Measurements from ENCODE around the gene RNF213.

Gene RNF213

GRCh38 chr17:80354336-80354735 lies 93.7 kb downstream of the RNF213 start:
- no peak for DNase-seq

DNA sequence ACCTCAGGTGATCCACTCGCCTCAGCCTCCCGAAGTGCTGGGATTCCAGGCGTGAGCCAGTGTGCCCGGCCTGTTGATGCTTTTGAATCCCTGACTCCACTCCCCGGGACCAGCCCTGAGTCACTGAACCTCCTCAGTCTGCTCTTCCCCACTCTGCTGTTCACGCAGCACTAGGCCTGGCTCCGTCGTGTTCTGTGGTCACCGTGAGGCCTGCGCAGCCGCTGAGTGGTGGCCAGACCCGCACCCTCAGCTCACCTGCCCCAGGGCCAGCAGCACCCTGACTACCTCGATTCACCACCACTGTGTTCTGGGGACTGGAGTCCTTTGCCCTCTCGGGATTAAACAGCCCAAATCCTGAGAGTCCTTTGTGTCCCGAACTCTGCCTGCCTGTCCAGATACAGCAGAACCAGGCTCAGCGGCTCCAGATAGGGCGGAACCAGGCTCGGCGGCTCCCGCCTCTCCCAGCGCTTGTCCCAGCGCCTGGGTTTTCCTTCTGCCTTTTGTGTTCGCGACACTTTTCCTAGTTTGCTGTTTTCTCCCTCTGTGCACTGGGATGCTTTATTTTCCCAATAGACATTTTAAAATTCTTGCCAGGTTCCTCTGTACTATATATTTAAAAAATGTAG lies 95.7 kb downstream of the RNF213 start:
- no peak for DNase-seq

- DNase-seq, result no peak
These were observed 97.5 kb downstream of the RNF213 start for GRCh38 chr17:80358131-80358530.

DNA sequence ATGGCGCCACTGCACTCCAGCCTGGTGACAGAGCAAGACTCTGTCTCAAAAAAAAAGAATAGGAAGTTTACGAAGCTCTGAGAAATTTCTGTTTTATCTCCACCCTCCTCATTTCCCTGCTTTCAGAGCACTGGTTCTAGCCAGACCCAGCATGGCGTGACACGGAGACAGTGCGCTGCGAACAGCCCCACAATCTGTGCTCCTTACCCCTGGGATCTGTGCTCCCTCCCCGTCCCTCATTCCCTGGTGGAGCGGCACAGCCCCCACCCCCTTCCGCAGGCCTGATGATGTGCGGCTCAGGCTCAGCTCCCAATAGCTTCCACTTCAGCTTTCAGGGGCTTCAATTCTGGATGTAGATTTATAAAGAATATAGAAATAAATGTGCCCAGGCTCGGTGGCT lies 98.2 kb downstream of the RNF213 start:
- no peak for DNase-seq

DNA sequence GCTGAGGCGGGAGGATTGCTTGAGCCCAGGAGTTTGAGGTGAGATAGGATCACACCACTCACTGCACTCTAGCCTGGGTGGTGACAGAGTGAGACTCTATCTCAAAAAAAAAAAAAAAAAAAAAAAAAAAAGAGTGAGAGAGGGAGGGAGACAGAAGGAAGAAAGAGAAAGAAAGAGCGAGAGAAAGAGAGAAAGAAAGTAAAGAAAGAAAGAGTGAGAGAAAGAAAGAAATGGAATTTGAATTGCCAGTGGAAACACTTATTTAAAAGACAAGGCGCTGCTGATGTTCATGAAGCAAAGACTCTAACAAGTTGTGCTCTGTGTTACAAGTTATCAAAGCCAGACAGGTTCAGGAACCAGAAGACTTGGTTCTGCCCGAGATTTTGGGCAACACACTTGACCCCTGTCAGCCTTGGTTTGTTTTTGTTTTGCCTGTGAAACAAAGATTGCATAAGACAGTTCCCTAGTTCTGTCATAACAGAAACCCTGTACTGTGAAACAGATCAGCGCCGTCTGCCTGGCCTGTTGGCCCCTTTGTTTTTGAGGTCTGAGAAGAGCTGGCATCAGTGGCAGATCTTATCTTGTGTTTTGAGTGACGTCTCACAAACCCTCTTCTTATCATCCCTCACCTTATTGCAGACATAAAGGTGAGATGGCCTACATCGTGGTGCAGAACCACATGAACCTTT lies 98.9 kb downstream of the RNF213 start:
- DNase-seq, result no peak

DNA sequence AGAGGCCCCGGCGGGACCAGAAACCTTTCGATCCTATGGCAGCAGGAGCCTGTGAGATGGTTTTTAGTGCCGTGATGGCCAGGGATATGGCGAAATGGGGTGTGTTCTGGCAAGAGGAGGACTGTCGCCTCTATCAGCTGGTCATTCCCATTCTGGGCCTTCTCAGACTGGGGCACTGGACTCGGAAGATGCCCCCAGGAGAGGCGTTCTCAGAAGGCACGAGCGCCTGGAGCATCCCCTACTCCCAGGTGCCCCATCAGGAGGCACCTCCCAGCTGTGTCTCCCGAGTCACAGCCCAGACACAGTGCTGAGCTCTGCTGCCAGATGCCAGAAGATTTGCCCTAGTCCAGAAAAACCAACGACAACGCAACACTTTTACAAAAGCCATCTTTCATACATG lies 99.7 kb downstream of the RNF213 start:
- no peak for DNase-seq

GRCh38 chr17:80361495-80362220 lies 101.0 kb downstream of the RNF213 start:
- DNase-seq, result peak; percentile 13

GRCh38 chr17:80362428-80363119 lies 101.9 kb downstream of the RNF213 start:
- no peak for DNase-seq

DNA sequence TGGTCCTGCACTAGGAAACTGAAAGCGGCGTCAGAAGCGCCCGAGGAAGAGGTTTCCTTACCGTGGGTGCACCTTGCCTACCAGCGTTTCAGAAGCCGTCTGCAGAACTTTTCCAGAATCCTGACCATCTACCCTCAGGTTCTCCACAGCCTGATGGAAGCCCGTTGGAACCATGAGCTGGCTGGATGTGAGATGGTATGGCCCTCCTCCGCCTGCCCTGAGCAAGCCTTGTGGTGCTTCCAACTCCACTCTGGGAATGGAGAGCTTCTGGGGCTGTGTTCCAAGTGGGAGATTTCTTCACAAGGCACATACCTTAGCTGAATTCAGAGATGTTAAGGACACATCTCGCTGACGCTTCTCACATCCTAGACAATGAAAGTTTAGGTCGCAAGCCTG lies 102.5 kb downstream of the RNF213 start:
- no peak for DNase-seq

- no peak for DNase-seq
These were observed 103.0 kb downstream of the RNF213 start for GRCh38 chr17:80363518-80364090.

DNA sequence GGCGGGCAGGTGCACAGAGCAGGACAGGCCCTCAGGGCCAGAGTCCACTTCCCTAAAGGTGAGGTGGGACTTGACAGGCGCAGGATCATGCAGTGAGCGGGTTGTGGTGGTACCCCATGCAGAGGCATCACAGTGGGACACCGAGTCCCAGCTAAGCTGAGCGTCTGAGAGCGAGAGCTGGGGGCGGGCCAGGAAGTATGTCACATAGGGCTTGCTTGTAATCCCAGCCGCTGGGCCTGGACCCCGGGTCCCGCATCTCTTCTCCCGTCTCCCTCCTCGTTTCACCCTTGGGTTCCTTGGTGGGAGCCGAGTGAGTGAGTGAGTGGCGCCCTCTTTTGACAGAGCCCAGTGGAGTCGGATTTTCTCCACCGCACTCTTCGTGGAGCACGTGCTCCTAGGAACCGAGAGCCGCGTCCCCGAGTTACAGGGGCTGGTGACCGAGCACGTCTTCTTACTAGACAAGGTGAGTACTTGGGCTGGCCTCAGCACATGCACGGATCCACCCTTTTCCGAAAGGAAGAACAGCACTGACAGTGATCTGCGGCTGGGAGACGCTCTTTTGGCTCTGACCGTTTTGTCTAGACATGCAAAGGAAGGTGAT lies 103.5 kb downstream of the RNF213 start:
- no peak for DNase-seq

GRCh38 chr17:80365001-80365965 lies 104.6 kb downstream of the RNF213 start:
- DNase-seq, result no peak

DNA sequence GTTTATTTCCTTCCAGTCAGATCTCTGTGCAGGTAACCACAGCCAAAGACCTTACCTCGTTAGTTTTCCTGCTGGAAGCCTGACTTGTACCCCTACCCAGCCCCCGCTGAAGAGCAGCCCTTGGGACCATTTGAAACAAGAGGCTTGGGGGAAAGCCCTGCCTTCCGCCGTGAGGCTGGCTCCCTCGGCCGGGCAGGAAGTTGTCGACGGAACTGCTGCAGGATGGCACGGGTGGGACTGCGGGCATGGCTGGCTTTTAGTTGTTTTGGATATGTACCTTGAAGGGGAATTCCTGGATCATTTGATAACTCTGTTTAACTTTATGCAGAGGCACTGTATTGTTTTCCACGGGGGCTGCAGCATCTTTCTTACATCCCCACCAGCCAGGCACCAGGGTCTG lies 105.3 kb downstream of the RNF213 start:
- no peak for DNase-seq

DNA sequence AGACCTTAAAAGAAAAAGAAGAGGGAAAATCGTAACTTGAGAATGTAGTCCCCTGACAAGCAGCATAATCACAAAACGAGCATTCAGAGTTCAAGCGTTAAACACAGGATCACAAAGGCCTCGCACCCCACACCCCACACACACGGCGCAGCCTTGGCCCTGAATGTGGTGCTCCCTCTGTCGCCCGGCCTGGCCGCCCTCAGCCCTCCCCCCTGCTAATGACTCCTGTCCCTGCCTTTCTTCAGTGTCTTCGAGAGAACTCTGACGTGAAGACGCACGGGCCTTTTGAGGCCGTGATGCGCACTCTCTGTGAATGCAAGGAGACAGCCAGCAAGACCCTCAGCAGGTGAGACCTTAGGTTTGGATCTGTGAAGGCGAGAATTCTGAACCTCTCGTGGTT lies 106.9 kb downstream of the RNF213 start:
- no peak for DNase-seq

DNA sequence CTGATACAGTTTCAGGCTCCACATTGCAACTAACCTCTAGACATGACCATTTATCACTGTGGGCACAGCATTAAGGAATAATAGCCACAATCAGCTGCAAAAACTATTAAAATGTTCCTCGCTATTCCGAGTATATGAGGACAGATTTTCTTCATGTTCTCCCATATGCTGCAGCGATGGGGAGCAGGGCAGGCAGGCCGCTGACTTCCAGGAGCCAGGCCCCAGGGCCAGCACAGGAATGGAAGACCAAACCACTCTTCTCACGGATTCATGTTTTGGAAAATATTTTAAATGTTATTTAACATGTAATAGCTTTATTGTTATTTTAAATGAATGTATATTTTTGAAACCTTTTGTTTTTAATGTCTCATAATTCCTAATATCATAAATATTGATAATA lies 110.5 kb downstream of the RNF213 start:
- DNase-seq, result no peak

GRCh38 chr17:80372456-80372855 lies 111.8 kb downstream of the RNF213 start:
- DNase-seq, result no peak

DNA sequence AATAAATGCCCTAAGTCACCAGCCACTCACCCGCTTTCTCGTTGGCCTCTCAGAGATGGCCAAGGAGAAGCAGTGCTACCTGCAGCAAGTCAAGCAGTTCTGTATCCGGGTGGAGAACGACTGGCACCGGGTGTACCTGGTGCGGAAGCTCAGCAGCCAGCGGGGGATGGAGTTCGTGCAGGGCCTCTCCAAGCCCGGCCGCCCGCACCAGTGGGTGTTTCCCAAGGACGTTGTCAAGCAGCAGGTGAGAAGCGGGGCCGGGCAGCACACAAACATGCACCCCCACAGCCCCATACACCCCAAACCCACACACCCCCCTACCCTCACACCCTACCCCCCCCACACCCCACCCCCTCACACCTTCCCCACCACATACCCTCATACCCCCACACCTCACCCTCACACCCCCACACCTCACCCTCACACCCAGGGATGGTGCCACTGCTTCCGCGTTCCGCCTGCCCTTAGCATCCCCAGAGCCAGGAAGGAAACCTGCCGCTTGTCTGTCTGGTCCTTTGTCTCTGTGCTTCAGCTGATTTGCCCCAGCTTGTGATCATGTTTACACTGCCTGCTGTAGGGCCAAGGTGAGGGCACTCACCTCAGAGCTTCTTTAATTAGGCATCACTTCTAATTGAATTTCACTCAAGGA lies 112.4 kb downstream of the RNF213 start:
- no peak for DNase-seq

DNA sequence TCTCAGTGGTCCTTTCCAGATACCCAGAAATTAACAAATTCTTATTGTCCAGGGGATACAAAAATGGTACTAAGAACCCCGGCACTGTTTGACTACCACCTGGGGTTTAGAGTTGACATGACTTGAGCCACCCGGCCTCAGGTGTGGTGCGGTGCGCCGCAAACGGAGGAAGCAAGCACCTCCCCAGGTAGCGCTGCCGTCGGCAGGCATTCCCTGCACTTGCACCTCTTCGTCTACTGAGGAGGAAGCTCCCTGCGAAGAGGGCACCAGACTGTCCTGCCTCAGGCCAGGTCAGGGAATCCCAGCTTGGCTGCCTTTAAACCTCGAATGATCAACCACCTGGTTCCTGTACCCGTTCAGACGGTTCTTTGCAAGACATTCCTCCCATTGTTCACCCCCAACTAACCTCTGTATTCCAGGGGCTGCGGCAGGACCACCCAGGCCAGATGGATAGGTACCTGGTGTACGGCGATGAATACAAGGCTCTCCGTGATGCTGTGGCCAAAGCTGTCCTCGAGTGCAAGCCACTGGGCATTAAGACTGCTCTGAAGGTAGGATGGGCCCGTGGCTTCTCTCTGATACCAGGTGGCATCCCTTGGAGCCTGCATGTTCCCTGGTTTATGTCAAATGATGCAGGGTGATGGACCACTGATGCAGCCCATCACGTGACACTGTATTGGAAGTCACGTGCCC lies 113.5 kb downstream of the RNF213 start:
- no peak for DNase-seq

GRCh38 chr17:80374732-80375585 lies 114.3 kb downstream of the RNF213 start:
- no peak for DNase-seq
